ENCODE data around the gene GFI1. TPM values are rescaled to one million over a fixed set of nuclear protein-coding genes. Genes with fewer than 3 reads are reported as not detected.

Gene GFI1
- total RNA-seq, 1 donor from 2014 or later: 0.19 TPM

DNA sequence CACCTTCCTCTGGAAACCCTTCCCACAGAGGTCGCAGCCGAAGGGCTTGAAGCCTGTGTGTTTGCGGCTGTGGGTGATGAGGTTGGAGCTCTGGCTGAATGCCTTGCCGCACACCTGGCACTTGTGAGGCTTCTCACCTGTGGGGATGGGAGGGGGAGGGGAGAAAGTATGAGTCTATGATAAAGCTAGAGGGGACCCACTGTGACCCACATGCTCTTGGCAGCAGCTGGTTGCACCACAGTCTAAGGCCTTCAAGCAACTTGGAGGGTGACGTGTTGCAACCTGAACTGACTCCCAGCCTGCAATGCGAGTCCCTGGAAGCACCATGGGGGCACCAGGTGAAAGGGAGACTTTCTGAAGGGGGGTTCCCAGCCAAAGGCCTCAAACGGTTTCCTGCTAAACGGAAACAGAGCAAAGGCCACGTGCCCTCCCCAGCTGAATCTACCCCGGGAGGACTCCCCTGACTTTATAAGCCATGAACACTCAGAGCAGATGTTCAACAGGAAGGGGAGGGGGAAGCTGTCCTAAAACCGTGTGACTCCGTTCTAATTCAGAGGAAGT is 10.6 kb downstream of the GFI1 start:
- no peak for DNase-seq
- intact Hi-C loops (cut with DNase I): no loop called here
- ATAC-seq (ENCODE audit: poor library complexity): no peak

DNA sequence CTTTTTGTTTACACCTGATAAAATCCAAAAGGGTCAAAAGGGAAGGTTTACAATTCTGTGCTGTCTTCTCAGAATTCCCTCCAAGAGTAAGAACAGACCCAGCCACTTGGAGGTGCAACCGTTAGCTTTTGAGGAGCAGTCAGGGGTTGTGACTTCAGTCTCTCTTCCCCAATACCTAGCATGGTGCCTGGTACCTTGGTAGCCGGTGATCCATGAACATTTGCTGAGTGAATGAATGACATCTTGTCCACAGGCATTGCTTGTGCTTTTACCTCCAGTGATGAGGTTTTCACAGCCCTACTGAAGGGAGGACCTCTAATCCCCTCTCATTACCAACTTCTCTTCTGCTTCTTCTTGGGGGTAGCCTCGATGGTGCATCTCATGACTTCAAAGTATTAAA is 11.7 kb downstream of the GFI1 start:
- DNase-seq: no peak
- no peak for ATAC-seq (ENCODE audit: poor library complexity)
- intact Hi-C loops (cut with DNase I): no loop called here

DNA sequence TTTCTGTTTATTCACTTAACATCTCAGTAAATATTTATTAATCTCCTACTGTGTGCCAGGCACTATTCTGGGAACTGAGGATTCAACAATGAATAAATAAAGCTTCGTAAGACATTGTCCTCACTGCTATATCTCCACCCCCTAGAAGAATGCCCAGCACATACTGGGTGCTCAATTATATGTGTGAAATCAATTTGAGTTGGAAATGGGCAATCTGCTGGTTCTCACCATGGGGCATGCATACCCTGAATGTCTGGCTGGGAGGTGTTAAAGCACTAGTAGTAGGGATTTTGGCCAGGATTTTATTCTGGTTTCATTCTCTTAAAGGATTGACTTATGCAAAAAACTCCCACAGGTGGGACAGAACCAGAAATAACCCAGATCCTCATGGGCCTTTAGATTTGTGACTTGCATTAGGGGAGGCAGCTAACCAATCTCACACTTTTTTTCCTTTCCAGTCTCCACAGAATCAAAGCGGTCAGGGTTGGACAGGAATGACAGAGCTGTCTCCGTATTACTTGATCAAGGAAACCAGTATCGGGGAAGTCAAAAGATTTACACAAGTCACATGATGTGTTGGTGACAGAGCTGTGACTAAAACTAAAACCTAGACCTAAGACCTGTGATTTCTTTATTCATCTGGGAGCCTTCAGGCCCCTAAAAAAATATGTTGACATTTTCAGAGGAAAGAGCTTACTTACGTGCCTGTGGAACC is 12.8 kb downstream of the GFI1 start:
- ATAC-seq (ENCODE audit: poor library complexity) (no peak), DNase-seq (no peak)
- intact Hi-C loops (cut with DNase I): no loop called here

DNA sequence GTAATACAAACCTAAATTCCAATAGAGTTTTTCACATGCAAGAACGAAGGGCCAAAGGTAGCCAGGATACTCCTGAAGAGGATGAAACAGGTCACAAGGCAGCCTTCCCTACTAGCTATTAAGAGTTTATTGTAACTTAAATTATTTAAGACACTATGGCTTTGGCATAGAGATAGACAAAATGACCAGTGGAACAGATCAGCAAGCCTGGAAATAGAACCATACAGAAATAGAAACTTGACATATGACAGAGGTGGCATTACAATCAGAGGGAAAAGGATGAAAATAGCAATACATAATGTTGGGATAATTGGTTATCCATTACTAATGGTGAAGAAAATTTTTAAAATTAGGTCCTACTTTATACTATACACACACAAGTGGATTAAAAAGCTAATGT is 16.5 kb downstream of the GFI1 start:
- intact Hi-C loops (cut with DNase I): no loop called here
- ATAC-seq (ENCODE audit: poor library complexity) (peak; percentile 46), DNase-seq (no peak)

DNA sequence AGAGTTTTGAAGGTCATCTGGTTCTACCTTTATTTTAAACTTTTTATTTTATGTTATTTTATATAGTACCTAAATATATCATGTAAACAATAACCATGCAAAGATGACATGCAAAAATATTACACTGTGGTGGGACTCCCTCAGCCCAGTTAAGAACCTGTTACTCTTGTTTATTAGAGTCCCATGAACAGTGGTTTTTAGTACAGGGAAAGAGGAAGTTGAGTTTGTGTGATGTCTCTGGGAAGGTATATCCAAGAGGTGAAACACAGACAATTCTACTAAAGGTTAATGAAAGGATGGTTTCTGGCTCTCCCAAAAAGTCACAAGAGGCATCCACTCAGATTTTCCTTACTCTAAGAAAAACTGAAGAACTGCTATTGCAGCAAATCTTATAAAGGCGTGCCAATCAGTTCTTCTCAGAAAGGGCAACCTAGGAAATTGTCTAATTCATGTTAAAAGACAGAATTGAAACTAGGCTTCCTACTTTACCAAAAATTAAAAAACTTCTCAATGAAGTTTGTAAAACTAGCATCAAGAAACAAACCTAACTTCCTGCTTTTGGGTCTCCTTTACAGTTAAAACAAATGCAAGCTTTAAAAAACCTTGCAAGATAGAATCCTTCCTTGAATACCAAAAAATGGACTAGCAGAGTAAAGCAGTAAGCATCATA is 19.9 kb downstream of the GFI1 start:
- ATAC-seq (ENCODE audit: poor library complexity) (no peak), DNase-seq (no peak)
- intact Hi-C loops (cut with DNase I): no loop called here

DNA sequence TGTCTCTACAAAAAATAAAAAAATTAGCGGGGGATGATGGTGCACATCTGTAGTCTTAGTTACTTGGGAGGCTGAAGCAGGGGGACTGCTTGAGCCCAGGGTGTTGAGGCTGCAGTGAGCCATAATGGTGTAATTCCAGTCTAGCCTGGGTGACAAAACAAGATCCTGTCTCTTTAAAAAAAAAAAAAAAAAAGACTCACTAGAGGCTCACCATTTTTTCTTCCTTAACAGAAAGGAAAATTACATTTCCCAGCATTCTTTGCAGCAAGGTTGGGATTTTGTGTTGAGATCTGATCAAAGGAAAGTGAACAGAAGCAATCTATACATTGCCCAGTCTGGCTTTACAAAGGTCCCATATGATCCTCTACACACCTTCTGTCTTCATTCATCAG is 21.5 kb downstream of the GFI1 start:
- no peak for ATAC-seq (ENCODE audit: poor library complexity)
- intact Hi-C loops (cut with DNase I): no loop called here
- no peak for DNase-seq

DNA sequence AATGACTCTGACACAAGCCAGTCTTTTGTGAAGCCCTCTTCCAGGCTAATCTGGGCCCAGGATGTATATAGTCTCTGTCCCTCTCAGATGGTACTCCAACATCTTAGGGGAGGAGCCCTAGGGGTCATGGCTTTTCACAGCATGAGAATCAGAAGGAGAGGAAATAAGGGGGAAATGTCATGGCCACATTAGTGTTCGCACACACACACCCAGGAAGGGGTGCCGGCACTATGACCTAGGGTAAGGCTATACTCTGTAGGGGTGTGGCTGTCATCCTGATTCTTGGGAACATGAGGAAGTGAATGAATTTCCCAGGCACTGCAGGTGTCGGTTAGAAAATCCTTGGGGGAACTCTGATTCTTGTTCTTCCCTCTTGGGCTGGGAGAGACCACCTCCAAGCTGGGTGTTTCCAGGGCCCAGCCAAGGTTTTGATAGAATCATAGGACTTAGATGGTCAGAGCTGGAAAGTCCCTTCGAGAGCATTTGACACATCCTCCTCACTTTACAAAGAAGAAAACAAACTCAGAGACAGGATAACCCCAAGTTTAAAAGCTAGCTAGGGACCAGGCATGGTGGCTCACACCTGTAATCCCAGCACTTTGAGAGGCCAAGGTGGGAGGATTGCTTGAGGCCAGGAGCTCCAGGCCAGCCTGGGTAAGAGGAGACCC is 22.0 kb downstream of the GFI1 start:
- intact Hi-C loops (cut with DNase I): no loop called here
- ATAC-seq (ENCODE audit: poor library complexity) (no peak), DNase-seq (no peak)

DNA sequence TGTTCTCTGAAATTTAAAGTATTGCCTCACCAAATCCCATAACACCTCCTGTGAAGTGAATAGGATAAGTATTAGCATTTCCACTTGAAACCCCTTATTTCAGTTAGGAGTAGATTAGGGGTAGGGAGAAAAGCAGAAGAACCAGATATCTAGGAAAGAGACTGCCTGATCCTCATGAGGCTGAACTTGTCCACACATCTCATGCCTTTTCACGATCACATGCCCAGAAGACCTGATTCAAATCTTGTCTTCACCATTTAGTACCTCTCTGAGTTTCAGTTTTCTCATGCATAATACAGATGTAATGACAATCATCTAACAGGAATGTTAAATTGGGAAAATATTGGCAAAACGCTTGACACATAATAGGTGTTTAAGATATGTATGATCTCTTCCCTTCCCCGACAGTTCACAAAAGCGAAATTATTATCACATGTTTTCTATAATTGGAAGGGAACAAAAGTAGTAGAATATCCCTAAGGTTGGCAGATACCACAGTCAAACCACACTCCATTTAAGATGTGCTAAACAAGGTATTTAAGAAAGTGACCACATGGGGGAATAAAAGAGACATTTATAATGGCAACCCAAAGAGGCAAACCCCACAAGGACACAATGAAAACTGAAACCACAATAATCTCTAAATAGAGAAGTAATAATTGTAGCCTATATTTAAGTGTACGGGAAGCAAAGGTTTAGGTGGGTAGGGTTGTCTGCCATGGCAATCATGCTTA is 25.2 kb downstream of the GFI1 start:
- ATAC-seq (ENCODE audit: poor library complexity): no peak
- intact Hi-C loops (cut with DNase I): no loop called here

DNA sequence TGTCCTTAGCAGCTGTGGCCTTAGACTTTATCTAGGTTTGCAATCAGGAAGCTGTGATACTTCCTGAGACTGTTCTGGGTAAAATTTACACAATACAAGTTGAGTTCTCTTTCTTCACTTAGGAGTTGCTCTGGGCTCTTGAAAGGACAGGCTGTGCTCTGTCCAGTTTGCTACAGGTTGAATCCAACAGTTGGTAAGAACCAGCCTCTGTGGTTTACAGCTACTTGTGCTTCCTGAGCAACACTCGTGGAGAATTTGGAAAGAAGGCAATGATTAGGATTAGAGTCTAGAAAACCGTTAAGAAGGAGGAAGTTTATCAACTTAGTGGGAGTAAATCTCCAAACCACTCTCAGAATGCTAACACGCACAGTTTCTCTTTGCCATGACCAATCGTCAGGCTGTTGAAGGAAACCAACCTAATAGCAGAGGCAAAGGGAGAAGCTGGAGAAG is 26.8 kb downstream of the GFI1 start:
- intact Hi-C loops (cut with DNase I): no loop called here
- DNase-seq (no peak), ATAC-seq (ENCODE audit: poor library complexity) (peak; percentile 59)

More for the DNA sequence above, 25.2 kb downstream of the GFI1 start:
- DNase-seq: no peak

DNA sequence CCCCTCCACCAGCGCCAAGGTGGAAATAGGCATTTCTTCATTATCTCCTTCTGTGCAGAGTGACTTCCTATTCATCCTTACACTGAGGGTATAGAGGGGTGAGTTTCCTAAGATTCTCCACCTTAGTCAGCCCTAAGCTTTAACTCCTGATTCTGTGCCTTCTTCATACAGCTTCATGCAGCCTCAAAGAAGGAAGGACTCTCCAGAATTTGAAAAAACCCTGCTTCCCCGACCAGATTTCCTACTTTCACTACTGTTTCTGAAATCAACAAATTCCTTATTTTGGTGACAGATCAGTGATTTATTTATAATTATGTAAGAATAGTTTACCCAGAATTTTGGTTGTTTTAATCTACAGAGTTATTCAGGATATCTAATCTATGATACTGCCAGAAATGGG is 28.6 kb downstream of the GFI1 start:
- DNase-seq: no peak
- intact Hi-C loops (cut with DNase I): no loop called here
- no peak for ATAC-seq (ENCODE audit: poor library complexity)

DNA sequence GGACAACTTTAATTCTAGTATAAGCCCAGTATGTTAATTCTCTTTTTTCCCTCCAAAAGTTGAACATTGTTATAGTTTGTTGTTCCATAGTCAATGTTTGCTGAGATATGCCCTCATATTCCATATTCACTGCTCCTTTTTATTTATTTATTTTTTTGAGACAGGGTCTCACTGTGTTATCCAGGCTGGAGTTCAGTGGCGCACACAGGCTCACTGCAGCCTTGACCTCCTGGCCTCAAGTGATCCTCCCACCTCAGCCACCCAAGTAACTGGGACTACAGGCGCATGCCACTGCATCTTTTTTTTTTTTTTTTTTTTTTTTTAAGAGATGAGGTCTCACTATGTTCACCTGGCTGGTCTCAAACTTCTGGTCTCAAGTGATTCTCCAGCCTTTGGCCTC is 38.7 kb downstream of the GFI1 start:
- intact Hi-C loops (cut with DNase I): no loop called here
- no peak for ATAC-seq (ENCODE audit: poor library complexity)
- no peak for DNase-seq

DNA sequence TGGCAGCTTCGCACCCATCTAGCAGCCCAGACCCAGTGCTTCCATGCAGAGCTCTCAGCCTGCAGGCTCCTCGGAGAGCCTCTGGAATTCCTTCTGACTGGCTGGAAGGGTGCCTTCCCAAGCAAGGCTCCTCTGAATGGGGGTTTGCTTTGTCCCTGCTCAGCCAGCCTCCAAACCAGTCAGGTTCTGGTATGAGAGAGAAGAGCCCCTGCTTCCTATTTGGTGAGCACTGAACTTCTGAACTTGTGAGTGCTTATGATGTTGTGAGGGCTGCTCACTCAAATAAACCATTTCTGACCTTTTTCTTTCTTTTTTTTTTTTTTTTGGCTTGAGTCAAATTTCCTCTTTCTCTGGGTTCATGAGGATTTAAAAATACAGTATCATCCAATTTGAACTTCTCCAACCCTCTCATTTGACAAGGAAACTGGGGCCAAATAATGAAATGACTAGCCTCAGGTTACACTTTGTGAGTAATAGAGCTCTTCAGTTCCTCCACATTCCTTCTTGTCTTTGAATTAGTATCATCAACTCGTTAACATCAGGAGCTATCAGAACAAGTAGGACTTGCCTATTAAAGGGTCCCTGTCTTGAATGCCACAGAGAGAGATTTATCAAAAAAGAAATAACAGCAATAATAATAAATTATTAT is 39.6 kb downstream of the GFI1 start:
- intact Hi-C loops (cut with DNase I): no loop called here
- no peak for ATAC-seq (ENCODE audit: poor library complexity)
- DNase-seq: no peak

DNA sequence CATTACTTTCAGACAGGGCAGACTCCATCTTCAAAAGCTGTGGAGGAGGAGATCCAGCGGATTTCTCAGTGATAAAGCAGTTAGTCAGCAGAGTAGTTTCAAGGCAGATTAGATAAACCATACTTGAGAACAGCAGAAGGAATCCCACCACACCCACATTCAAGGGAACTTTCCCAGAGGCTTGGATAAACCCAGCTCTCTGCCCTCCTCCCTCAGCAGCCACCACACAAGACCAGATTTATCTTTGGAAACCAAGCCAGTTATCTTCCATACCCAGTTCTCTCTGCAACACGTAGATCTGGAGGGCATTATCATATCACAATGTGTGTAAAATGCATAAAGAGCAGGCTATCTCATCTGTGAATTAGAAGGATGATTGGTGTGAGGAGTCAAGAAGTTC is 40.2 kb downstream of the GFI1 start:
- intact Hi-C loops (cut with DNase I): no loop called here
- ATAC-seq (ENCODE audit: poor library complexity) (no peak), DNase-seq (no peak)

DNA sequence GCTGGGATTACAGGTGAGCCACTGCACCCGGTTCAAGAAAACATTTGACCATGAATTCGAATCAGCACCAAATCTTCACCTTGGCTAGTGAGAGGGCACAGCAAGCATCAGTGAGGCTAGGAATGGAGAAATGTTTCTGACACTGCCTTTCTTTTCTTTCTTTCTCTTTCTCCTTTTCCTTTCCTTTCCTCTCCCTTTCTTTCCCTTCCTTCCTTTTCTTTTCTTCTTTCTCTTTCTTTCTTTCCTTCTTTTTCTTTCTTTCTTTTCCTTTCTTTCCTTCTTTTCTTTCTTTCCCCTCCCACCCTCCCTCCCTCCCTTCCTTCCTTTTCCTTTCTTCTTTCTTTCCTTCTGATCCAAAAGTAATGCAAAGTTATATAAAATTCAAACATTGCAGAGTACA is 40.9 kb downstream of the GFI1 start:
- intact Hi-C loops (cut with DNase I): no loop called here
- no peak for ATAC-seq (ENCODE audit: poor library complexity)

DNA sequence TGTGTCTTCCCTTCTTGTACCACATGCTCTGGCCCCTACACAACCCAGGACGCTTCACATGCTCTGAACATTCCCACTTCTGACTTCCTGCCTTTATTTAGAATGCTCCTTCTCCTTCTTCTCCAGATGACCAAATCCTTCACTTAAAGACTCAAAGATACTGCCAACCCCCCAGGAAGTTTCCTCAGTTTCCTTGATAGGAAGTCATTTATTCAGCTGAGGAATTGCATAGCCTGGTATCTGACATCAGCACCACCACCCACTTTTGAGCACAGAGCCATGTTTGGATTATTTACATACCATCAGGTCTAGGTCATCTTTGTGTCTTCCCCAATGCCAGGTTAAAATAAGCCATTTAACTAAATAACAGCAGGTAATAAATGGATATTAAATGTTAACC is 42.4 kb downstream of the GFI1 start:
- no peak for DNase-seq
- intact Hi-C loops (cut with DNase I): no loop called here
- no peak for ATAC-seq (ENCODE audit: poor library complexity)

More for the DNA sequence above, 40.9 kb downstream of the GFI1 start:
- DNase-seq: no peak

DNA sequence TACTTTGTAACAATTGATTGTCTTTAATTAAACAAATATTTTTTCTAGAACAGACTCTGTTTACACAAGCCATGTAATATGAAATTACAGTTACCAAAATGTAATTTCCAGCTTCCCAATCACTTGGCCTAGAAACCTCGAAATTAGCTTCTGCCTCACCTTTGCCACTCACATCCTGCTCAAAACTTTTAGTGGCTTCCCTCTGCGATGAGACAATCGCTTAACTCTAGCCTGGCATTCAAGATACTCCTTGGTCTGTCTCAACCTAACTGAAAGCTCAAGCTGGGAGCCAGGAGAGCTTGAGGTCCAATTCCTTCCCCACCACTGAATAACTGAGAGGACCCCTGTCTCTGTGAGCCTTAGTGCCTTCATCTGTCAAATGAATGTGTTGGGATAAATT is 42.8 kb downstream of the GFI1 start:
- intact Hi-C loops (cut with DNase I): no loop called here
- DNase-seq: no peak
- no peak for ATAC-seq (ENCODE audit: poor library complexity)

DNA sequence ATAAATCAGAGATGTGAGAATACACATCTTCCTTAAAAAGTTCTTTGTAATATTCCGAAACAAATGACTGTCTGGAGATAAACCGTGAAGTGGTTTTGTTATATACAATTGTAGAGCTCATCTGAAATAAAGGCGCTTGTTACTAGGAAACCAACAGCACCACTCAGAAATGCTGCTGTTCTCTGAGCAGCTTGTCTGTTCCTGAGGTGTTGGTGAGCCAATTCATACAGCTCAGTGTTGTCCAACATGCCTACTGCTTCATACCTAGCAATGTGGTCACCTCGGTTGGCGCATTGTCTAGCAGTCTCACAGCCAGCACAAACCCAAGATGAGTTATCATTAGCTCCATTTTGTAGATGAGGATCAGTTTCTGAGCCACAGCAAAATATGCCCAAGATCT is 44.4 kb downstream of the GFI1 start:
- intact Hi-C loops (cut with DNase I): no loop called here
- DNase-seq (no peak), ATAC-seq (ENCODE audit: poor library complexity) (no peak)

DNA sequence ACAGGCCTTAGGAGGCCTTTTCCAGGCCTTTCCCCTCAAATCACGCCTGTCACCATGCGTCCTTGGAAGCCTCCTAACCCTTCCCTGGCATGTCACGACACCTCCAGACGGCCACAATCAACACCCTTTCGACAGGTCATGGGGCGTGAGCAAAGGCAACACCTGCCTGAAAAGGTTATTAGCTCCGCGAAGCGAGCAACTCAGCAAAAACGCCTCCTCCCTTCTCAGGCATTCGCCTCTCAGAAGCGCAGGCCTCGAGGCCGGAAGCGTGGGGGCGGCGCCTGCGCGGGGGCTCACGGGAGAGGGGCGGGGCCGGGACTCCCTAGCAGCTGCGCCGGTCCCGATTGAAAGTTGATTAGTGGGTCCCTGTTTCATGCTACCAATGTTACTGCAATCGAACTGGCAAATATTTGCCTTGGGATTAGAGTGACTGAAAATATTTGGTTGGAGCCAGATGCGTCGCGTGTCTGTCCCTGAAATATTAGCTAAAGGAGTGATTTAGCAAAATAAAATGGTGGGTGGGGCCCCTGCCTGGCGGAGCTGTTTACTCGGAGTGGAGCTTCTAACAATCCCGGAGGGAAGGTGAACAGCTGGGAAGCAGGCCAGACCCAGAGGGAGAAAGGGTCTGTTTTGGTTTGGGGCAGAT is 44.9 kb downstream of the GFI1 start:
- no peak for DNase-seq
- intact Hi-C loops (cut with DNase I): no loop called here
- no peak for ATAC-seq (ENCODE audit: poor library complexity)
